GM19351 (cell line): Measurements from ENCODE around the gene RRP9.

Experiments used
- ATAC-seq: cut with Tn5 transposase; IDR thresholded peaks from one replicate; pipeline ENCODE4 v1.9.1; 2021; ENCODE audit warnings: mild to moderate bottlenecking, moderate library complexity; ENCODE audit not compliant: unreplicated experiment

Gene RRP9

GRCh38 chr3:51974277-51974962 is 32.7 kb upstream of the RRP9 start:
- ATAC-seq = no peak

DNA sequence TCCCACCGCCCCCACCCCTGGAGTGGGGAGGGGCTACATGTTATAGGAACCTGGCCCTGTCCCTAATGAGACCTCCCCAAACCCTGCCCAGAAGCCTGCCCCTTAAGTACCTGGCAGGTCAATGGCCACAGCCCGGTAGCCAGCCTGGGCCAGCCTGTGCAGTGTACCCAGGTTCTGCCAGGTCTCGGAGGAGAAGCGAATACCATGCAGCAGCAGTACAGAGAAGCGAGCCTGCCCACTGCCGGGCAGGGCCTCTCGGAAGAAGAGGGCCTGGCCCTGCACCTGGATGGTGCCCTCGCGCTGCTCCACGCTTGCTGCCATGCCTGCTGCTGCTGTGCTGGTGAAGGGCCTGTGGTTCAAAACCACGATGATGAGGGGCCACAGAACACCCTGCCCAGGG is 29.6 kb upstream of the RRP9 start:
- no peak for ATAC-seq

- no peak for ATAC-seq
Measured at GRCh38 chr3:51970606-51971300, 29.0 kb upstream of the RRP9 start.

DNA sequence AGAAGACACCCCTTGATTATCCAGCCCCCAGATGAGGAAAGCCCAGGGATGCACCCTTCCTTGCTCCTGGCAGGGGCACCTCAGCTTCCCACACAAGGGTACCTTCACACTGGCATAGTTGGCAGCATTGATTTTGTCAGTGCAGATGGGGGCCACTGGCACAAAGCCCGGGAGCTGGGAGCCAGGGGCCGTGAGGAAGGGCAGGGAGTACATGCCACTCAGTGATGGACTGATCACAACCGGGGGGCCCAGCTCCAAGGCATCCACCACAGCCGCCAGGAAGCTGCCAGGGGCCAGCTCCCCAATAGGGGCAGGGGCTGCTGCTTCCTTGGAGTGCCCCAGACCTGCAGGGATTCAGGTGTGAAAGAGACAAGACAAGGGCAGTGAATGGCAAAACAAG is 28.1 kb upstream of the RRP9 start:
- no peak for ATAC-seq

GRCh38 chr3:51968883-51969678 is 27.4 kb upstream of the RRP9 start:
- ATAC-seq = no peak

DNA sequence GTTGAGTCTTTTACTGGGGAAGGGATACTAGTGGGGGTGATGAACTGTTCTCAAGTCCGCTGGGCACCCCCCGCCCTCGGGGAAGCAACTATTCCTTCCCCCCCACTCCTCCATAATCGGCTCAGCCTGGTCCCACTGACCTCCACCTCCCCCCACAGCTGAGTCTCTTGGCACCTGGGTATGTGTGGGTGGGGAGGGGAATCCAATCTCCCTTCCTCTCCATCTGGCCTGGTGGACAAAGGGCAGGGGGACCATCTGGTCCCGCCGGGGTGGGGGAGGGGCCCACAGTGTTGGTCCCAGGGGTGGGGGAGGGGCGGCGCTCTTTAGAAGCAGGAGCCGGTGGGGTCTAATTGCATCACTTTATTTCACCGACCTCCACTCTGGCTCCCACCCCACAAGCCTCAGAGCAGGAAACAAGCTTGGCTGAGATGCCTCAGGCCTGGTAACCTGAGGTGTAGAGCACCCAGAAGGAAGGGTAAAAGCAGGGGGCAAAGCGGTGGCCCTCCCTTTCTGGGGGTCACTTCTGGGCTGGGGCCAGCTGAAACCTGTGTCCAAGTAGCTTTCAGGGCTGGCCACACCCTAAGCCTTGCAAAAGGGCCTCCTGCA is 26.6 kb upstream of the RRP9 start:
- peak; percentile 14 for ATAC-seq

GRCh38 chr3:51967384-51968169 is 25.9 kb upstream of the RRP9 start, which contains the start of gene PCBP4:
Gene PCBP4 (minus strand): TSS chr3:51967454. CDS start chr3:51961240, 6,214 bp downstream.
- ATAC-seq = peak; percentile 61

DNA sequence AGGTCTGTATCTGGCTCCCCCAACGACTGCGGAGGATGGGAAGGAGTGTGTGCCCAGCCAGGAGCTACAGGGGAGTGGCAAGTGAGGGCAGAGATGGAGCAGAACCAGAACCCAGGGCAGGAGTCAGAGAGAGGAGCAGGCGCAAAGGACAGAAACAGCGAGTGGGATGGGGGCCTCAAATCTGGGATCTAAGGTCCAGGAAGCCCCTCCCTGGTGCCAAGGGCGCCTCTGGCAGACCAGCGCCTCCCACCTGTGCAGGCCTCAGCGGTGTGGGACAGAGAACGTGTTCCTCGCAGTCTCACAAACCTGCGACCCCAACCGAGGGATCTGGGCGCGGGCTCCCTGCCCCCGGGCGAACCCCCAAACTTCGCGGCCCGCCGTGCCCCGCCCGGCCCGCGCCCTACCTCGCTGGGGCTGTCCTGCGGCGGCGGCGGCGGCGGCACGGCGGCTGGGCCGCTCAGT is 25.2 kb upstream of the RRP9 start:
- peak; percentile 38 for ATAC-seq

DNA sequence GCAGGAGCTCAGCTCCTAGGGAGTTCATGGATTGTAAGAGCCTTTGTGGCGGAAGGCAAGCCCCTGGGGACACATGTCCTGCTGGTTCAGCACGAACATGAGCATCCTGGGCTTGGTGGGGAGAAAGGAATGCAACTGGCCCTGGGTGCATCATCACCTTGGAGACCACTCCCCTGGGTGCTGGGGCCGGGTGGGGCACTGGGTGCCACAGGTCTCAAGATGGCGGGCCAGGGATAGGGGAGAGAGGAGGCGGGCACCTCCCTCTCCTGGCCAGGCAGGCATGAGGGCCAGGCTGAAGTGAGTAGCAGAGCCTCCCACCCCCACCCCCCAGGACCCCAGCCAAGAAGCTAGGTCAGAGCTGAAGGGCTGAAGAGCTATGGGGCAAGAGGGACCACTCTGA is 24.8 kb upstream of the RRP9 start:
- no peak for ATAC-seq

DNA sequence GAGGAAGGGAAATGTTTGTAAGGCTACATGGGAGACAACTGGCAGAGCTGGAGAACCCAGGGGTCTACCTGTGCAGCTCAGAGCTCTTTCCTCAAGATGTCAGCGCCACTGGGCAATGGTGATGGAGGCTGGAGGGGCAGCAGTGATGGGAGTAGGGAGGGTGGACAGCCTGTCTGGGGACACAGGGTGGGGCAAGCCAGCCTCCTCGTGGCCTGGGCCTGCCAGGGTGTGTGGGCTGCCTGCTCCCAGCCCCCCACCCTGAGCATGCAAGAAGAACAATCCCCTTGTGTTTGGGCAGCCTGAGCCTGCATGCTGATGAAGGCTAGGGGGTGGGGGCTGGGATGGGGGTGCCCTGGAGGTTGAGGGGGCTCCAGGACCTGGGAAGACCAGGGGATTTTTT is 24.3 kb upstream of the RRP9 start:
- ATAC-seq = no peak

DNA sequence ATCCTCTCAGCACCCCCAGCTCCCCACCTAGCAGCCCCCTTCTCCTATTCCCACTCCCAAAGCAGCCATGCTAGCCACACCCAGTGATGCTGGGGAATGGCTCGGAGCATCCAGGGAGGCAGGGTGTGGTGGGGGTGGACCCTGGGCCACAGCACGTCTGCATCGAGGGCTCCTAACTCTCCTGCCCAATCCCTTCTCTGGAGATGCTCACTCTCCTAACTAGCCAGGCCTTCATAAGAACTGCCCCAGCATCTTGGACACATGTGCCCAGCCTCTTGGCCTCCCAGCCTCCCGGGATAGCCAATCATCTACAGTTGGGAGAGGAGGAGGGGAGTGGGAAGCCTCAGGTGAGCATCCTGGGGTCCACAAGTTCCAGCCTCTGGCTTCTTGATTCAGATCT is 22.8 kb upstream of the RRP9 start:
- no peak for ATAC-seq

GRCh38 chr3:51963951-51964451 is 22.3 kb upstream of the RRP9 start:
- no peak for ATAC-seq

DNA sequence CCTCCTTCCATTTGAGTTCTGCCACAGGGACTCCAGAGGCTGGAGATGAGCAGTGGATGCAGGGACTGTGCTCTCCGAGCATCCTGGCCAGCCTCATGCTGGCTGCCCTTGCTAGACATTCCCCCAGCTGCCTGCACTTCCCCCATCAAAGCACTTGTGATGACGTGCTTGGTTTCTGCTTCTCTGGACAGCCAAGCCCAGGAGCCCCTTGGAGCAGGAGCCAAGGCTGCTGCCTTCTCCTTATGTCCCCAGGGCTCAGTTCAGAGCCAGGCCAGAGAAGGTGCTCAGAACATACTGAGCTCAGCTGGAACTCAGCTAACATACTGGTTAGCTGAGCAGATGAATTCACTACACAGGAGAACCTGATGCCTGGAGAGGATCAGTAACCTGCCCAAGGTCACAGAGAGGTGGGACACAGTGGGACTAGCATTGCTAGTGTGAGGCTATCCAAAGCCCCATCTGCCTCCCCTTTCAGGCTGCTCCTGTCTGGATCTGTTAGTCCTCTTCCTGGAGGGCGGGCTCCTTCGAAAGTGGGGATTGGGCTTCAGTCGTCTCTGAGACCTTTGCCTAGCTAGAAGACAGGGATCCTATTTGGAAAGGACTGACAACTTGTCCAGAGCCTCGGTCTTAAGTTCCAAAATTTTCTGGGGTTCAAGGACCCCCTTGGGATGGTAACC is 21.3 kb upstream of the RRP9 start:
- no peak for ATAC-seq

DNA sequence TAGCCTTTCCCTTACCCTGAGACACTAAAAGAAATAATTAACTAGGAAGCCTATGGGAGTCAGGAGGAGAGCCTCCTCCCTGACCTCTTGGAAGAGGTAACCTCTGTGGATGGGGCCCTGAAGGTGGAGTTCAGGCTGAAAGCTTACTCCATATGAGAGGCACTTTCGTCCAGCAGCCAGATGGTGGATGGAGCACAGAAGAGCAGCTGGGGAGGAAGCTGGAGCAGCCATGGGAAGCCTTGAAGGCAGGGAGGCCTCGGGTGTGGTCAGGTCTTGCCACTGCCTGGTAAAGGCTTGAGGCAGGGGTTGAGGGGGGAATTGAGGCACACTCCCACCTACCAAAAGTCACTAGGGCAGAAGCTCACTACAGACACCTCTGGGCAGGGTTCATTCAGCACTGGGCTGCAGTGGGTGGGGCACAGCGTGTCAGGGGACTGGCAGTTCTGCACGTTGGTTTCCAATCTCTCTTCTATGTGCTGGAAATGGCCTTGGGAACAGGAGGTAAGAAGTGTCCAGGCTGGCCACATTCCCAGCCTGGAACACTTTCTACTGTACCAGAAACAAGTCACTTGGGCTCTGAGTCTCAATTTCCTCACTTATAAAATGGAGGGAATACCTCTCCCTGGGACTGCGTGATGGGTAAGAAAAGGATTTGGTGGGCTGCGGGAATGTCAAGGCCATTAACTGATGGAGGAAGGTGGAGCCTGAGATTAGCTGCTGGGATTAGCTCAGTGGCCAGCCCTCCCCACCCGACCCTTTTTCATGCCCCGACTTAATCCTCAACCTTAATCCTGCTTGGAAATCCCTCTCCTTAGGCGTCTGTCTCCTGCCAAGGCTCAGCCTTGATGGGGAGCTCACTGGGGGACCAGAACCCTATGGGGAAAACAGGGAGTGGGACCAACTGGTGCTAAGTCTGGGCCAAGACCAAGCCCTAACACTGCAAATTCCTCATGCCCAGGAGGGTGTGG is 20.2 kb upstream of the RRP9 start:
- no peak for ATAC-seq

- no peak for ATAC-seq
Measured at GRCh38 chr3:51961011-51961410, 19.3 kb upstream of the RRP9 start.

DNA sequence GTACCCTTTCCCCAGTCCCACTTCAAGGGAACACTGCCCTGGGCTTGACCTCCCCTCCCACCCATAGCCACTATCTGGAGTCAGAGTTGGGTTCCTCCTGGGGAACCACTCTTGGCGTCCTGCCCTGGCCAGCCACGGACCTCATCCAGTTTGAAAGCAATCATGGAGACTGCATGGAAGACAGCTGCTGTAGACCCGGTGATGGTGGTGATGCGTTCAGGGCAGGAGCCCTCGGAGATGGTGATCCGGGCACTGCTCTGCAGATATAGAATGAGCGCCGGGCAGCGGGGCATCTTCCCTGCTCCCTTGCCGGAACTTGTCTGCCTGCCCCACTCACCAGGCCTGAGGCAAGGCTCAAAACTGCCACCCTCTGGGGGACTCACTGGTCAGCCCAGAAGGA is 18.7 kb upstream of the RRP9 start:
- ATAC-seq = no peak

DNA sequence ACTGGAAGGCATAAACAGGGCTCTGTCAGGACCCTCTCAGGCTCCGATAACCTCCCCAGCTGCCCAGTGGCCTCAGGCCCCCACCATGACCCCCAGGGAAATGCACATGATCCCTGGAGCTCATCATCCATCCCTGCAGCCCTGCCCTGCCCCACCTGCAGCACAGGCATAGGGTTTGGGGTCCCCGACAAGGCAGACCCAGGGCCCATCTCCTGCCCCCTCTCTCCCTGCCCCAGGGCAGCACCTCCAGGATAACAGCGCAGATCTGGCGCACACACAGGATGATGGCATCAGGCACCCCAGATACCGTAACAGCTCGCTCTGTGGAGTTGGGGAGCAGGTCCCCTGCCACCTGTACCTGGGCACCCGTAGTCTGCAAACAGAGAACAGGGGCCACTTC is 17.9 kb upstream of the RRP9 start:
- ATAC-seq = no peak
